K562 (cell line): Measurements from ENCODE around the gene FZD4. TPM values are rescaled to one million over a fixed set of nuclear protein-coding genes. Genes with fewer than 3 reads are reported as not detected.

ENCODE experiments used
- BRF2 ChIP-seq: IDR thresholded peaks from 3 replicates; pipeline ENCODE4 v1.6.1; 2011; ENCODE audit warnings: borderline replicate concordance, mild to moderate bottlenecking; ENCODE audit not compliant: insufficient read length, insufficient read depth
- C11orf30 ChIP-seq: fragments of 450-650 bp; IDR thresholded peaks from 2 replicates; pipeline ENCODE4 v1.6.1; 2016; ENCODE audit warnings: low read depth, mild to moderate bottlenecking
- GTF2B ChIP-seq: IDR thresholded peaks from 2 replicates; pipeline ENCODE4 v1.6.1; 2011; ENCODE audit not compliant: insufficient read length; ENCODE audit errors: extremely low read depth
- HMBOX1 ChIP-seq: sonication (generic); IDR thresholded peaks from 2 replicates; pipeline ENCODE4 v1.6.1; 2016
- MYC ChIP-seq, 2 experiments: fragments of 250-450 bp in 1 of 2; sonication (Bioruptor Pico) in 1 of 2; IDR thresholded peaks; 2 replicates each; pipeline versions ENCODE4 v1.5.1 to v1.6.1; 2012 to 2021; ENCODE audit warnings: low read depth in 2 of 2, borderline replicate concordance in 1 of 2, improper control_type of control experiment in 1 of 2, low read length in 1 of 2, mild to moderate bottlenecking in 1 of 2, moderate library complexity in 1 of 2
- NCOR1 ChIP-seq: fragments of 450-650 bp; IDR thresholded peaks from 2 replicates; pipeline ENCODE4 v1.6.1; 2016; ENCODE audit warnings: mild to moderate bottlenecking, moderate library complexity
- REST ChIP-seq, 2 experiments: fragments of 450-650 bp; formaldehyde crosslinking in 1 of 2; IDR thresholded peaks; 2 replicates each; pipeline versions ENCODE4 v1.4.0 to v1.6.1; 2014 to 2020; ENCODE audit warnings: mild to moderate bottlenecking in 2 of 2, borderline replicate concordance in 1 of 2, low read depth in 1 of 2
- ZC3H4 ChIP-seq: sonication (generic); formaldehyde crosslinking; IDR thresholded peaks from 2 replicates; pipeline ENCODE4 v1.9.0; 2021; ENCODE audit warnings: missing genetic modification reagents, borderline replicate concordance
- ZFP91 ChIP-seq: sonication (generic); formaldehyde crosslinking; IDR thresholded peaks from 2 replicates; pipeline ENCODE4 v1.8.0; 2022; ENCODE audit warnings: mild to moderate bottlenecking, missing genetic modification reagents
- ZNF699 ChIP-seq: fragments of 250-450 bp; sonication (Bioruptor Pico); IDR thresholded peaks from 2 replicates; pipeline ENCODE4 v1.8.0; 2021; ENCODE audit warnings: mild to moderate bottlenecking, moderate library complexity; ENCODE audit not compliant: insufficient replicate concordance
- ZSCAN32 ChIP-seq: fragments of 450-650 bp; formaldehyde crosslinking; IDR thresholded peaks from 2 replicates; pipeline ENCODE4 v1.4.0; 2020; ENCODE audit warnings: mild to moderate bottlenecking, moderate library complexity
- polyA plus RNA-seq, 8 experiments: library from polyadenylated mRNA; depleted of rRNA in 4 of 8; stranded (reverse) in 5 of 8; unstranded in 3 of 8; fragments of >200 nt; fragmentation: Nextera tagmentation in 2 of 8; fragmentation: Illumina TruSeq in 1 of 8; extraction: Ambion mirVana in 2 of 8; extraction: Trizol in 1 of 8; gene quantifications; 2 replicates each; pipeline versions ENCODE4 v1.2.1 to v1.2.3, GENCODE V29; 2011 to 2014; ENCODE audit warnings: inconsistent platforms in 1 of 8, missing spikeins in 1 of 8
- total RNA-seq, 7 experiments: library from RNA; depleted of rRNA in 6 of 7; stranded (reverse); fragments of >200 nt in 6 of 7; fragmentation: Illumina TruSeq in 2 of 7; extraction: Trizol in 2 of 7; gene quantifications; 2 replicates each; pipeline versions ENCODE4 v1.2.1 to v1.2.3, GENCODE V29; 2011 to 2021; ENCODE audit warnings: low replicate concordance in 1 of 7

The FZD4 gene
- total and polyA plus RNA-seq, 9 of the 15 experiments (the other 6 are each of a cell fraction or from before 2014, with no cell fraction given), result 1.2 to 7.9 (median 5.8) TPM

GRCh38 chr11:86999859-87000753 is 44.9 kb upstream of the FZD4 start (continued):
- TF ChIP-seq ZNF699 (CRISPR knock-in tag) (no peak), MYC (IDR thresholded peaks at IDR 0.05; ENCODE audit: low read depth, low read length) (peak; percentile 39; the same call in 1 of the 2 replicates), MYC (CRISPR knock-in tag; IDR thresholded peaks at IDR 0.05; ENCODE audit: borderline replicate concordance, low read depth) (no peak), C11orf30 (peak; percentile 93), BRF2 (no peak), HMBOX1 (peak; percentile 25; the same call in 1 of the 2 replicates), ZC3H4 (no peak), ZFP91 (CRISPR knock-in tag) (no peak), GTF2B (no peak), NCOR1 (peak; percentile 95), ZSCAN32 (CRISPR knock-in tag) (0 out of 2 replicates have a peak, but pooled peaks have one; percentile 22), REST (IDR thresholded peaks at IDR 0.05; ENCODE audit: borderline replicate concordance) (peak; percentile 74), REST (CRISPR knock-in tag; IDR thresholded peaks at IDR 0.05; ENCODE audit: low read depth) (no peak)
